HepG2 (cell line): ENCODE measurements around the gene HECTD4. TPM values are rescaled to one million over a fixed set of nuclear protein-coding genes. Genes with fewer than 3 reads are reported as not detected.

Experiments
- ATAC-seq: fragments of 200-7000 bp; cut with Tn5 transposase; 3 replicates; pipeline ENCODE4 v1.9.1; 2020; ENCODE audit warnings: mild to moderate bottlenecking, moderate library complexity
- BruUV-seq: library from RNA; stranded (reverse); fragments of 400-500 nt; replicated peaks from 2 replicates; lab custom pipeline; 2021; lab: Mats Ljungman, UMichigan
- CTCF ChIA-PET: fragments of 300-600 bp; formaldehyde crosslinking; extraction: SDS; loops from one replicate; lab custom pipeline; 2021; ENCODE audit warnings: low total read pairs, inconsistent platforms, low intra/inter-chr PET ratio; lab: Yijun Ruan, JAX
- POLR2A ChIA-PET: fragments of 350-600 bp; sonication (Branson Sonifier 250); formaldehyde crosslinking; loops from one replicate; lab custom pipeline; 2020; ENCODE audit warnings: antibody characterized with exemption, inconsistent platforms; lab: Yijun Ruan, JAX
- DNase-seq: peaks from one replicate; pipeline ENCODE4 v3.0.0-alpha.2; 2015; ENCODE audit warnings: low spot score
- FAIRE-seq: peaks from 3 replicates; lab custom pipeline; 2011; peaks lifted over from hg19 to GRCh38; lab: Jason Lieb, UNC
- H2AFZ ChIP-seq: one replicate; pipeline ENCODE4 v1.6.1; 2011; ENCODE audit warnings: low read length, inconsistent platforms
- H3K27ac ChIP-seq: fragments of 300-600 bp; 3 replicates; pipeline ENCODE4 v1.8.0; 2011; ENCODE audit warnings: mixed run types, mild to moderate bottlenecking, mixed read lengths, low read length, inconsistent platforms; ENCODE audit not compliant: insufficient read depth; ENCODE audit errors: extremely low read length
- H3K27me3 ChIP-seq, 2 experiments: fragments of 200-600 bp in 1 of 2; 2 replicates in 1 of 2; 3 replicates in 1 of 2; pipeline versions ENCODE4 v1.6.0 to v1.8.0; 2011; ENCODE audit warnings: low read length in 2 of 2, mild to moderate bottlenecking in 2 of 2, moderate library complexity in 2 of 2, inconsistent platforms in 1 of 2; ENCODE audit not compliant: insufficient read depth in 2 of 2, control insufficient read depth in 1 of 2
- H3K36me3 ChIP-seq, 2 experiments: fragments of 200-600 bp in 1 of 2; replicated peaks in 1 of 2; 2 replicates in 1 of 2; 3 replicates in 1 of 2; pipeline versions ENCODE4 v1.5.1 to v1.8.0; 2011; ENCODE audit warnings: low read length in 2 of 2, inconsistent platforms in 1 of 2; ENCODE audit not compliant: insufficient read depth in 2 of 2, control insufficient read depth in 1 of 2
- H3K4me1 ChIP-seq: 2 replicates; pipeline ENCODE4 v1.5.1; 2012; ENCODE audit warnings: low read length, inconsistent platforms; ENCODE audit not compliant: insufficient read depth
- H3K4me2 ChIP-seq: 2 replicates; pipeline ENCODE4 v1.6.0; 2011; ENCODE audit warnings: low read depth, low read length, inconsistent platforms
- H3K4me3 ChIP-seq, 3 experiments: fragments of 200-600 bp in 1 of 3; sonication (generic), shearing (Covaris generic) in 1 of 3; replicated peaks in 1 of 3; 2 replicates each; pipeline ENCODE4 v1.5.1; 2011 to 2016; ENCODE audit warnings: low read length in 3 of 3, inconsistent platforms in 2 of 3, low read depth in 2 of 3, mild to moderate bottlenecking in 2 of 3, control low read depth in 1 of 3, mixed read lengths in 1 of 3; ENCODE audit not compliant: insufficient read depth in 1 of 3
- H3K79me2 ChIP-seq: one replicate; pipeline ENCODE4 v1.6.1; 2011; ENCODE audit warnings: low read length, inconsistent platforms; ENCODE audit not compliant: insufficient read depth
- H3K9ac ChIP-seq: 2 replicates; pipeline ENCODE4 v1.6.0; 2011; ENCODE audit warnings: mild to moderate bottlenecking, low read depth, low read length, inconsistent platforms; ENCODE audit not compliant: insufficient read depth
- H3K9me3 ChIP-seq: 2 replicates; pipeline ENCODE4 v1.5.1; 2012; ENCODE audit warnings: mild to moderate bottlenecking, low read length
- H4K20me1 ChIP-seq: 2 replicates; pipeline ENCODE4 v1.6.0; 2011; ENCODE audit warnings: inconsistent platforms, mild to moderate bottlenecking, low read length, moderate library complexity; ENCODE audit not compliant: insufficient read depth
- CEBPG ChIP-seq: IDR thresholded peaks from 2 replicates; pipeline ENCODE4 v1.6.1; 2016
- EED ChIP-seq: sonication (generic); formaldehyde crosslinking; IDR thresholded peaks from 2 replicates; pipeline ENCODE4 v1.5.0; 2020; ENCODE audit warnings: mild to moderate bottlenecking, missing genetic modification reagents
- FOXA1 ChIP-seq, 2 experiments: fragments of 450-650 bp in 1 of 2; sonication (generic) in 1 of 2; formaldehyde crosslinking in 1 of 2; IDR thresholded peaks; 2 replicates each; pipeline versions ENCODE4 v1.4.0 to v1.6.1; 2016 to 2020; ENCODE audit warnings: missing genetic modification reagents in 1 of 2
- FOXA3 ChIP-seq: IDR thresholded peaks from 2 replicates; pipeline ENCODE4 v1.6.1; 2016; ENCODE audit warnings: missing genetic modification reagents, missing compliant biosample characterization
- HNRNPH1 ChIP-seq: fragments of 200-400 bp; formaldehyde crosslinking; optimal IDR thresholded peaks from 2 replicates; pipeline ENCODE3; 2017; ENCODE audit warnings: mild to moderate bottlenecking, low read depth, low read length
- SRSF4 ChIP-seq: fragments of 200-400 bp; formaldehyde crosslinking; IDR thresholded peaks from one replicate; pipeline ENCODE4 v1.6.1; 2018; ENCODE audit warnings: mild to moderate bottlenecking, low read depth, low read length, moderate library complexity; ENCODE audit not compliant: poor library complexity, severe bottlenecking
- SUZ12 ChIP-seq: fragments of 150-350 bp; IDR thresholded peaks from 2 replicates; pipeline ENCODE4 v1.6.1; 2014; ENCODE audit warnings: low read depth, low read length
- ZBTB38 ChIP-seq: sonication (generic); formaldehyde crosslinking; IDR thresholded peaks from 2 replicates; pipeline ENCODE4 v1.5.1; 2020; ENCODE audit warnings: mild to moderate bottlenecking, missing genetic modification reagents
- ZNF652 ChIP-seq: IDR thresholded peaks from 2 replicates; pipeline ENCODE4 v1.6.1; 2016; ENCODE audit warnings: low read depth, borderline replicate concordance
- ZNF703 ChIP-seq: sonication (generic); formaldehyde crosslinking; IDR thresholded peaks from 2 replicates; pipeline ENCODE4 v1.5.1; 2020; ENCODE audit warnings: missing genetic modification reagents, mild to moderate bottlenecking, moderate library complexity, borderline replicate concordance
- ZNF737 ChIP-seq: sonication (generic); formaldehyde crosslinking; IDR thresholded peaks from 2 replicates; pipeline ENCODE4 v1.5.0; 2020; ENCODE audit warnings: missing genetic modification reagents, mild to moderate bottlenecking, borderline replicate concordance
- ZNF747 ChIP-seq: sonication (generic); formaldehyde crosslinking; IDR thresholded peaks from 2 replicates; pipeline ENCODE4 v1.8.1; 2023; ENCODE audit warnings: missing genetic modification reagents, mild to moderate bottlenecking, borderline replicate concordance
- ZNF883 ChIP-seq: sonication (generic); formaldehyde crosslinking; IDR thresholded peaks from 2 replicates; pipeline ENCODE4 v1.5.1; 2020; ENCODE audit warnings: mild to moderate bottlenecking, missing genetic modification reagents; ENCODE audit errors: not compliant biosample characterization
- WGBS: methylation state at CpG from one replicate; pipeline ENCODE4 v1.1.6; 2017; ENCODE audit warnings: low lambda C conversion rate; 5-methylcytosine and 5-hydroxymethylcytosine counted together
- in situ Hi-C: cut with HindIII; loops from 2 replicates; pipeline ENCODE4 v1.10.0; 2017; ENCODE audit warnings: low pct_unique_long_range_greater_than_20kb; ENCODE audit not compliant: extremely low pct_ligation_motif_present
- intact Hi-C: fragments of 100-400 bp; cut with micrococcal nuclease; formaldehyde crosslinking; loops from one replicate; pipeline ENCODE4 v1.10.0; 2022; ENCODE audit not compliant: unreplicated experiment
- polyA plus RNA-seq, 8 experiments: library from polyadenylated mRNA; depleted of rRNA in 3 of 8; stranded (reverse) in 7 of 8; unstranded in 1 of 8; fragments of >200 nt; fragmentation: Illumina TruSeq in 4 of 8; extraction: Trizol in 4 of 8; gene quantifications; 2 replicates each; pipeline versions ENCODE4 v1.2.1 to v1.2.3, GENCODE V29; 2011 to 2016; ENCODE audit warnings: low read depth in 4 of 8, missing spikeins in 1 of 8, mixed read lengths in 1 of 8; ENCODE audit not compliant: insufficient read depth in 1 of 8
- total RNA-seq, 5 experiments: library from RNA; depleted of rRNA; stranded (reverse); fragments of >200 nt; fragmentation: Illumina TruSeq; extraction: Trizol; gene quantifications; 2 replicates each; pipeline ENCODE4 v1.2.3, GENCODE V29; 2016; ENCODE audit warnings: low read depth in 1 of 5
- TF ChIP-seq, protein P1 (sequence below): sonication (generic); formaldehyde crosslinking; IDR thresholded peaks from 2 replicates; pipeline ENCODE4 v1.4.0; 2020; ENCODE audit warnings: missing genetic modification reagents, borderline replicate concordance

Gene HECTD4
- total and polyA plus RNA-seq, 2 of the 13 experiments (the other 11 are each of a cell fraction or from before 2014, with no cell fraction given), result 9.0 to 11.4 TPM

GRCh38 chr12:112131686-112132085 lies 250.5 kb downstream of the HECTD4 start (continued):
- TF ChIP-seq, protein P1, sequence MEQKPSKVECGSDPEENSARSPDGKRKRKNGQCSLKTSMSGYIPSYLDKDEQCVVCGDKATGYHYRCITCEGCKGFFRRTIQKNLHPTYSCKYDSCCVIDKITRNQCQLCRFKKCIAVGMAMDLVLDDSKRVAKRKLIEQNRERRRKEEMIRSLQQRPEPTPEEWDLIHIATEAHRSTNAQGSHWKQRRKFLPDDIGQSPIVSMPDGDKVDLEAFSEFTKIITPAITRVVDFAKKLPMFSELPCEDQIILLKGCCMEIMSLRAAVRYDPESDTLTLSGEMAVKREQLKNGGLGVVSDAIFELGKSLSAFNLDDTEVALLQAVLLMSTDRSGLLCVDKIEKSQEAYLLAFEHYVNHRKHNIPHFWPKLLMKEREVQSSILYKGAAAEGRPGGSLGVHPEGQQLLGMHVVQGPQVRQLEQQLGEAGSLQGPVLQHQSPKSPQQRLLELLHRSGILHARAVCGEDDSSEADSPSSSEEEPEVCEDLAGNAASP, result no peak
- TF ChIP-seq ZNF703 (CRISPR knock-in tag), result no peak

- no peak overlapping the region for H3K4me3 ChIP-seq
- H3K27ac ChIP-seq, result no peak overlapping the region
- ATAC-seq, result no peak
- no peak overlapping the region; the same call in 1 of the 2 replicates for H3K9ac ChIP-seq
- no peak for DNase-seq
- H2AFZ ChIP-seq, result no peak overlapping the region
- FAIRE-seq, result no peak
- H3K4me2 ChIP-seq, result no peak overlapping the region
- no peak for TF ChIP-seq HNRNPH1
- peak; percentile 55; the same call in 1 of the 2 replicates for TF ChIP-seq FOXA3
- TF ChIP-seq ZBTB38, result no peak
- TF ChIP-seq SUZ12, result no peak
- TF ChIP-seq CEBPG (CRISPR knock-in tag), result no peak
- no peak for TF ChIP-seq ZNF883
- TF ChIP-seq FOXA1 (IDR thresholded peaks at IDR 0.05), result no peak
- TF ChIP-seq FOXA1 (CRISPR knock-in tag; IDR thresholded peaks at IDR 0.05), result peak; percentile 30; the same call in 1 of the 2 replicates
- TF ChIP-seq ZNF652, result peak; percentile 35; the same call in 1 of the 2 replicates
- no peak for TF ChIP-seq ZNF737 (CRISPR knock-in tag)
- TF ChIP-seq SRSF4, result no peak
- TF ChIP-seq EED (CRISPR knock-in tag), result no peak
- no peak for TF ChIP-seq ZNF747 (CRISPR knock-in tag)
- TF ChIP-seq, all 625 proteins: peak for 3
- Histone ChIP-seq H3K27me3 (no peaks in the 10 kb centered on the region), H3K4me1 (peaks cover 38% of the 10 kb centered on the region), H3K79me2 (peaks cover 10% of the 10 kb centered on the region), H3K36me3 (peaks cover 2 to 7% of the 10 kb centered on the region in 2 experiments), H4K20me1 (no peaks in the 10 kb centered on the region), H3K9me3 (no peaks in the 10 kb centered on the region)
- intact Hi-C loops, result no loop called here
- in situ Hi-C loops, result no loop called here
- WGBS, result 53% methylated on average over 2 of the region's 2 CpGs
- no TSS peak for BruUV-seq
- POLR2A ChIA-PET, result no interaction called here
- CTCF ChIA-PET, result no interaction called here
Measured at GRCh38 chr12:112130441-112130998, 251.7 kb downstream of the HECTD4 start.
